IMR-90 (cell line): ENCODE results near the gene DNAJC2. TPM values are rescaled to one million over a fixed set of nuclear protein-coding genes. Genes with fewer than 3 reads are reported as not detected.

Experiments used
- ATAC-seq: fragments of 200-7000 bp; cut with Tn5 transposase; 2 replicates; pipeline ENCODE4 v1.9.1; 2020; ENCODE audit warnings: low read depth, mild to moderate bottlenecking, moderate library complexity
- BruUV-seq: library from RNA; stranded (reverse); fragments of 400-500 nt; replicated peaks from 2 replicates; lab custom pipeline; 2021; lab: Mats Ljungman, UMichigan
- CTCF ChIA-PET: fragments of 300-600 bp; formaldehyde crosslinking; extraction: SDS; loops from one replicate; lab custom pipeline; 2021; ENCODE audit warnings: antibody characterized with exemption; lab: Yijun Ruan, JAX
- POLR2A ChIA-PET: fragments of 300-600 bp; sonication (Branson Sonifier 250); formaldehyde crosslinking; loops from one replicate; lab custom pipeline; 2022; ENCODE audit warnings: antibody characterized with exemption; ENCODE audit not compliant: unreplicated experiment; lab: Charles Lee
- DNase-seq: peaks from one replicate; pipeline ENCODE4 v3.0.0; 2013
- H2AFZ ChIP-seq: replicated peaks from 2 replicates; pipeline ENCODE3; 2013; ENCODE audit warnings: low read length, mild to moderate bottlenecking; ENCODE audit not compliant: poor library complexity
- H2AK5ac ChIP-seq: 2 replicates; pipeline ENCODE4 v1.6.1; 2013; ENCODE audit warnings: low read depth, low read length, inconsistent platforms
- H2AK9ac ChIP-seq: replicated peaks from 2 replicates; pipeline ENCODE3; 2013; ENCODE audit warnings: mild to moderate bottlenecking, low read depth, low read length, moderate library complexity; ENCODE audit not compliant: poor library complexity
- H2BK120ac ChIP-seq: 2 replicates; pipeline ENCODE4 v1.6.1; 2013; ENCODE audit warnings: low read depth, low read length, inconsistent platforms
- H2BK15ac ChIP-seq: 3 replicates; pipeline ENCODE4 v1.6.1; 2013; ENCODE audit warnings: low read depth, low read length, inconsistent platforms
- H2BK20ac ChIP-seq: 2 replicates; pipeline ENCODE4 v1.6.1; 2013; ENCODE audit warnings: low read depth, mild to moderate bottlenecking, inconsistent platforms, low read length, moderate library complexity
- H2BK5ac ChIP-seq: 2 replicates; pipeline ENCODE4 v1.6.1; 2013; ENCODE audit warnings: mild to moderate bottlenecking, low read depth, low read length, inconsistent platforms; ENCODE audit not compliant: poor library complexity, severe bottlenecking
- H3K14ac ChIP-seq: replicated peaks from 2 replicates; pipeline ENCODE4 v1.6.1; 2013; ENCODE audit warnings: low read depth, low read length, inconsistent platforms
- H3K18ac ChIP-seq: 2 replicates; pipeline ENCODE4 v1.6.1; 2013; ENCODE audit warnings: low read depth, low read length, control low read depth
- H3K23ac ChIP-seq: 2 replicates; pipeline ENCODE4 v1.6.1; 2013; ENCODE audit warnings: low read depth, low read length, inconsistent platforms
- H3K27ac ChIP-seq: 2 replicates; pipeline ENCODE4 v1.5.1; 2013; ENCODE audit warnings: mild to moderate bottlenecking, control low read depth, low read length; ENCODE audit not compliant: insufficient read depth
- H3K27me3 ChIP-seq: 2 replicates; pipeline ENCODE4 v1.6.1; 2013; ENCODE audit warnings: low read length; ENCODE audit not compliant: control insufficient read depth, insufficient read depth
- H3K36me3 ChIP-seq: 2 replicates; pipeline ENCODE4 v1.6.1; 2013; ENCODE audit warnings: low read length, mixed read lengths; ENCODE audit not compliant: control insufficient read depth, insufficient read depth
- H3K4ac ChIP-seq: 2 replicates; pipeline ENCODE4 v1.6.1; 2013; ENCODE audit warnings: low read depth, low read length, inconsistent platforms
- H3K4me1 ChIP-seq: 2 replicates; pipeline ENCODE4 v1.6.1; 2013; ENCODE audit warnings: low read length, mixed read lengths; ENCODE audit not compliant: control insufficient read depth, insufficient read depth
- H3K4me2 ChIP-seq: 2 replicates; pipeline ENCODE4 v1.6.1; 2013; ENCODE audit warnings: low read depth, mild to moderate bottlenecking, control low read depth, low read length, moderate library complexity
- H3K4me3 ChIP-seq: 2 replicates; pipeline ENCODE4 v1.5.1; 2013; ENCODE audit warnings: low read depth, mild to moderate bottlenecking, control low read depth, low read length, moderate library complexity; ENCODE audit not compliant: insufficient read depth
- H3K56ac ChIP-seq: 2 replicates; pipeline ENCODE4 v1.6.1; 2013; ENCODE audit warnings: low read length, inconsistent platforms; ENCODE audit not compliant: insufficient read depth; ENCODE audit errors: extremely low read depth
- H3K79me1 ChIP-seq, 2 experiments: 2 replicates each; pipeline ENCODE4 v1.6.1; 2013; ENCODE audit warnings: low read length in 2 of 2, inconsistent platforms in 1 of 2, low read depth in 1 of 2
- H3K9ac ChIP-seq: 2 replicates; pipeline ENCODE4 v1.6.1; 2013; ENCODE audit warnings: low read depth, low read length, control low read depth
- H3K9me1 ChIP-seq: 2 replicates; pipeline ENCODE4 v1.6.1; 2013; ENCODE audit warnings: low read length, inconsistent platforms; ENCODE audit not compliant: insufficient read depth
- H3K9me3 ChIP-seq: 2 replicates; pipeline ENCODE4 v1.6.1; 2013; ENCODE audit warnings: low read length; ENCODE audit not compliant: control insufficient read depth, insufficient read depth
- H4K20me1 ChIP-seq: 2 replicates; pipeline ENCODE4 v1.6.1; 2013; ENCODE audit warnings: low read length, inconsistent platforms; ENCODE audit not compliant: insufficient read depth
- H4K5ac ChIP-seq: 2 replicates; pipeline ENCODE4 v1.6.1; 2013; ENCODE audit warnings: mild to moderate bottlenecking, low read depth, low read length, control low read depth
- H4K8ac ChIP-seq, 2 experiments: 2 replicates each; pipeline ENCODE4 v1.6.1; 2013; ENCODE audit warnings: low read depth in 2 of 2, low read length in 2 of 2, control low read depth in 1 of 2, inconsistent platforms in 1 of 2
- H4K91ac ChIP-seq: 2 replicates; pipeline ENCODE4 v1.6.1; 2013; ENCODE audit warnings: low read depth, low read length, inconsistent platforms; ENCODE audit not compliant: insufficient read depth
- BHLHE40 ChIP-seq: fragments of 150-350 bp; IDR thresholded peaks from 2 replicates; pipeline ENCODE4 v1.6.1; 2016; ENCODE audit warnings: mild to moderate bottlenecking, low read depth, low read length
- CEBPB ChIP-seq: IDR thresholded peaks from 2 replicates; pipeline ENCODE4 v1.6.1; 2012; ENCODE audit warnings: low read depth, low read length, improper control_type of control experiment
- FOS ChIP-seq: fragments of 150-350 bp; IDR thresholded peaks from 2 replicates; pipeline ENCODE4 v1.6.1; 2016; ENCODE audit warnings: low read depth, low read length
- MAFK ChIP-seq: IDR thresholded peaks from 2 replicates; pipeline ENCODE4 v1.6.1; 2012; ENCODE audit warnings: low read depth, low read length, improper control_type of control experiment
- MXI1 ChIP-seq: IDR thresholded peaks from 2 replicates; pipeline ENCODE4 v1.6.1; 2012; ENCODE audit warnings: low read depth, mild to moderate bottlenecking, low read length, moderate library complexity, borderline replicate concordance
- NFE2L2 ChIP-seq: fragments of 150-350 bp; IDR thresholded peaks from 2 replicates; pipeline ENCODE4 v1.6.1; 2016; ENCODE audit warnings: low read depth, mild to moderate bottlenecking, low read length
- POLR2A ChIP-seq: IDR thresholded peaks from 2 replicates; pipeline ENCODE4 v1.6.1; 2012; ENCODE audit warnings: mild to moderate bottlenecking, low read depth, low read length
- RAD21 ChIP-seq: IDR thresholded peaks from 2 replicates; pipeline ENCODE4 v1.6.1; 2012; ENCODE audit warnings: low read length, improper control_type of control experiment
- RCOR1 ChIP-seq: IDR thresholded peaks from 2 replicates; pipeline ENCODE4 v1.6.1; 2012; ENCODE audit warnings: mild to moderate bottlenecking, low read length, improper control_type of control experiment; ENCODE audit not compliant: insufficient replicate concordance
- RFX5 ChIP-seq: IDR thresholded peaks from 2 replicates; pipeline ENCODE4 v1.8.0; 2012; ENCODE audit warnings: low read depth, mild to moderate bottlenecking, low read length, moderate library complexity
- SMC3 ChIP-seq: fragments of 150-350 bp; IDR thresholded peaks from 2 replicates; pipeline ENCODE4 v1.6.1; 2016; ENCODE audit warnings: low read depth, mild to moderate bottlenecking, antibody characterized with exemption, low read length, moderate library complexity
- WGBS, 2 experiments: methylation state at CpG; one replicate each; pipeline versions ENCODE4 v1.1.5 to v1.1.7; 2013; ENCODE audit warnings: missing lambda C conversion rate in 2 of 2; ENCODE audit not compliant: insufficient read length in 1 of 2; ENCODE audit errors: extremely low coverage in 2 of 2; 5-methylcytosine and 5-hydroxymethylcytosine counted together
- dilution Hi-C: fragments of 300-500 bp; cut with HindIII; formaldehyde crosslinking; loops from one replicate; pipeline ENCODE4 v1.14.3; 2018; ENCODE audit warnings: low sequenced_read_pairs; ENCODE audit not compliant: unreplicated experiment
- in situ Hi-C: fragments of 300-500 bp; cut with MboI; formaldehyde crosslinking; loops from 3 replicates; pipeline ENCODE4 v1.14.3; 2019; ENCODE audit warnings: low sequenced_read_pairs, inconsistent platforms, mixed read lengths
- intact Hi-C: fragments of 100-400 bp; cut with micrococcal nuclease; formaldehyde crosslinking; loops from 2 replicates; pipeline ENCODE4 v1.10.0; 2022
- polyA plus RNA-seq, 3 experiments: library from polyadenylated mRNA; depleted of rRNA; stranded (reverse); fragments of >200 nt; gene quantifications; 2 replicates each; pipeline ENCODE4 v1.2.3, GENCODE V29; 2012; ENCODE audit warnings: low replicate concordance in 1 of 3
- total RNA-seq: library from RNA; depleted of rRNA; stranded (reverse); fragments of >200 nt; gene quantifications from 2 replicates; pipeline ENCODE4 v1.2.3, GENCODE V29; 2012
- TF ChIP-seq, protein P1 (sequence below): conservative IDR thresholded peaks from 2 replicates; pipeline ENCODE4 v1.5.1; 2012; ENCODE audit warnings: mild to moderate bottlenecking, low read depth, low read length, improper control_type of control experiment
- TF ChIP-seq, protein P2 (sequence below): fragments of 150-350 bp; IDR thresholded peaks from 2 replicates; pipeline ENCODE4 v1.6.1; 2017; ENCODE audit warnings: mild to moderate bottlenecking, antibody characterized with exemption, low read length, low read depth

The DNAJC2 gene
- total and polyA plus RNA-seq, 2 of the 4 experiments (the other 2 are of a cell fraction) = 17.5 to 22.4 TPM

DNA sequence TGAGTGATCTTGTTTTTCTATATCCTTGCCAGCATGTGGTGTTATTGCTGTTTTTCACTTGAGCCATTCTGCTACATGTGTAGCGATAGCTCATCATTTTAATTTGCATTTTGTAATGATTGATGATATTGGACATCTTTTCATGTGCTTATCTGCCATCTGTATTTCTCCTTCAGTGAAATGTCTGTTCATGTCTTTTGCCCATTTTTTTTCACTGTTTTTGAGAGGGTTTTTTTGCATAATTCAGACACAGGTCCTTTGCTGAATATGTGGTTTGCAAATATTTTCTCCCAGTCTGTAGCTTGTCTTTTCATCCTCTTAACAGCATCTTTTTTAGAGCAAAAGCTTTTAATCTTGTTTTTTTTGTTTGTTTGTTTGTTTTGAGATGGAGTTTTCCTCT lies 51.0 kb downstream of the DNAJC2 start (continued):
- TF ChIP-seq, protein P1, sequence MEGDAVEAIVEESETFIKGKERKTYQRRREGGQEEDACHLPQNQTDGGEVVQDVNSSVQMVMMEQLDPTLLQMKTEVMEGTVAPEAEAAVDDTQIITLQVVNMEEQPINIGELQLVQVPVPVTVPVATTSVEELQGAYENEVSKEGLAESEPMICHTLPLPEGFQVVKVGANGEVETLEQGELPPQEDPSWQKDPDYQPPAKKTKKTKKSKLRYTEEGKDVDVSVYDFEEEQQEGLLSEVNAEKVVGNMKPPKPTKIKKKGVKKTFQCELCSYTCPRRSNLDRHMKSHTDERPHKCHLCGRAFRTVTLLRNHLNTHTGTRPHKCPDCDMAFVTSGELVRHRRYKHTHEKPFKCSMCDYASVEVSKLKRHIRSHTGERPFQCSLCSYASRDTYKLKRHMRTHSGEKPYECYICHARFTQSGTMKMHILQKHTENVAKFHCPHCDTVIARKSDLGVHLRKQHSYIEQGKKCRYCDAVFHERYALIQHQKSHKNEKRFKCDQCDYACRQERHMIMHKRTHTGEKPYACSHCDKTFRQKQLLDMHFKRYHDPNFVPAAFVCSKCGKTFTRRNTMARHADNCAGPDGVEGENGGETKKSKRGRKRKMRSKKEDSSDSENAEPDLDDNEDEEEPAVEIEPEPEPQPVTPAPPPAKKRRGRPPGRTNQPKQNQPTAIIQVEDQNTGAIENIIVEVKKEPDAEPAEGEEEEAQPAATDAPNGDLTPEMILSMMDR = no peak
- no peak for TF ChIP-seq POLR2A

DNA sequence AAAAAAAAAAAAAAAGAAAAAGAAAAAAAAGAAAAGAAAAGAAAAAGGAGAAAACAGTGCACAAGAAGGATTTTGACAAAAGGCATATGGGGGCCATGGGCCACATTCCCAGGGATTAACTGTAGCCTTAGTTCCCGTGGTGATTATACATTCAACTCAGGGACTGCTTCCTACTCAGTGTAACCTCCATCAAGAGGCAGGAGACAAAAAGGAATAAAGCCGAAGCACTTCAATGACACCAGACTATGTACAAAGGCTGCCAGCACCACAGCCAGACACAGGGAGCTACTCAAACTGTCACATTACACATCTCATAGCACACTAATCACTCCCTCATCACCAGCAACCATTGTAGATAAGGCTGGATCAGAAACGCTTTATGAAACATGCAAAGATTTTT lies 52.4 kb downstream of the DNAJC2 start:
- H2AK9ac ChIP-seq = no peak overlapping the region
- H3K18ac ChIP-seq = no peak overlapping the region
- DNase-seq (no peak), ATAC-seq (no peak)
- no peak overlapping the region for H4K8ac ChIP-seq
- dilution Hi-C loops (no loop called here), intact Hi-C loops (loop anchor here (10.0 kb wide), 1 partner anchor 177 kb away; no protein-coding TSS in a partner anchor), in situ Hi-C loops (no loop called here)
- no TSS peak for BruUV-seq
- no peak overlapping the region for H3K14ac ChIP-seq
- no peaks in the 10 kb centered on the region for H3K9me3 ChIP-seq
- no peak overlapping the region for H2BK20ac ChIP-seq
- no peak overlapping the region for H3K56ac ChIP-seq
- no peaks in the 10 kb centered on the region for H3K79me1 ChIP-seq
- 0% methylated on average over 1 of the region's 3 CpGs; no CpG with 5 or more reads in 1 of the 2 experiments for WGBS, 2 experiments
- H3K36me3 ChIP-seq = no peaks in the 10 kb centered on the region
- H3K4ac ChIP-seq = no peak overlapping the region
- H2BK5ac ChIP-seq = no peak overlapping the region
- no peak overlapping the region for H3K4me3 ChIP-seq
- POLR2A ChIA-PET = no interaction called here
- H3K4me2 ChIP-seq = no peak overlapping the region
- no peak overlapping the region for H2AK5ac ChIP-seq
- no peaks in the 10 kb centered on the region for H4K20me1 ChIP-seq
- H4K91ac ChIP-seq = no peak overlapping the region
- H2BK120ac ChIP-seq = no peak overlapping the region
- no peak overlapping the region for H4K5ac ChIP-seq
- no peaks in the 10 kb centered on the region for H3K4me1 ChIP-seq
- H3K9me1 ChIP-seq = no peaks in the 10 kb centered on the region
- no peak overlapping the region for H2AFZ ChIP-seq
- no peak overlapping the region for H3K9ac ChIP-seq
- H3K27ac ChIP-seq = no peak overlapping the region
- H3K27me3 ChIP-seq = peaks cover 17% of the 10 kb centered on the region
- H3K23ac ChIP-seq = no peak overlapping the region
- CTCF ChIA-PET = no interaction called here
- H2BK15ac ChIP-seq = no peak overlapping the region
- TF ChIP-seq BHLHE40 (no peak), NFE2L2 (no peak), RFX5 (no peak), RAD21 (no peak), RCOR1 (no peak), POLR2A (no peak), SMC3 (no peak), FOS (no peak), CEBPB (no peak), MXI1 (no peak), MAFK (no peak)
- TF ChIP-seq, protein P2, sequence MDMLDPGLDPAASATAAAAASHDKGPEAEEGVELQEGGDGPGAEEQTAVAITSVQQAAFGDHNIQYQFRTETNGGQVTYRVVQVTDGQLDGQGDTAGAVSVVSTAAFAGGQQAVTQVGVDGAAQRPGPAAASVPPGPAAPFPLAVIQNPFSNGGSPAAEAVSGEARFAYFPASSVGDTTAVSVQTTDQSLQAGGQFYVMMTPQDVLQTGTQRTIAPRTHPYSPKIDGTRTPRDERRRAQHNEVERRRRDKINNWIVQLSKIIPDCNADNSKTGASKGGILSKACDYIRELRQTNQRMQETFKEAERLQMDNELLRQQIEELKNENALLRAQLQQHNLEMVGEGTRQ = no peak
- TF ChIP-seq, protein P1 = no peak
